ENCODE measurements around the gene TNFSF12.

GRCh38 chr17:7544911-7545310, 3.9 kb upstream of the TNFSF12 start:
- TF ChIP-seq CTCF (IDR thresholded peaks at IDR 0.05) = no peak
- TF ChIP-seq POLR2A (IDR thresholded peaks at IDR 0.05) = no peak
